HEK293 (cell line): ENCODE measurements around the gene PPP6R1.

Source experiments
- CTCF ChIA-PET: fragments of 350-600 bp; formaldehyde crosslinking; extraction: SDS; loops from one replicate; lab custom pipeline; 2021; ENCODE audit warnings: antibody characterized with exemption; lab: Yijun Ruan, JAX
- POLR2A ChIA-PET: fragments of 300-600 bp; formaldehyde crosslinking; extraction: SDS; loops from one replicate; lab custom pipeline; 2020; ENCODE audit warnings: antibody characterized with exemption, inconsistent platforms; lab: Yijun Ruan, JAX
- H3K27ac ChIP-seq: fragments of 200-500 bp; sonication (Bioruptor generic); 2 replicates; pipeline ENCODE4 v1.5.1; 2014; ENCODE audit warnings: low read depth, low read length, control low read depth, inconsistent platforms; ENCODE audit errors: extremely low read depth
- H3K36me3 ChIP-seq, 2 experiments: fragments of 200-500 bp in 1 of 2; sonication (Bioruptor generic) in 1 of 2; 1 replicate in 1 of 2; 2 replicates in 1 of 2; pipeline ENCODE4 v1.5.1; 2014 to 2017; ENCODE audit warnings: inconsistent platforms in 2 of 2, low read length in 2 of 2; ENCODE audit not compliant: control insufficient read depth in 2 of 2, insufficient read depth in 1 of 2
- H3K4me1 ChIP-seq: fragments of 200-500 bp; sonication (Bioruptor generic); 2 replicates; pipeline ENCODE4 v1.5.1; 2014; ENCODE audit warnings: mild to moderate bottlenecking, low read length, inconsistent platforms; ENCODE audit not compliant: control insufficient read depth, insufficient read depth
- H3K4me3 ChIP-seq: 2 replicates; pipeline ENCODE4 v1.5.1; 2011; ENCODE audit warnings: low read depth, mild to moderate bottlenecking, control low read depth, low read length, moderate library complexity
- H3K9me3 ChIP-seq: fragments of 200-500 bp; sonication (Bioruptor generic); 2 replicates; pipeline ENCODE4 v1.5.1; 2014; ENCODE audit warnings: low read depth, low read length, inconsistent platforms; ENCODE audit not compliant: control insufficient read depth, insufficient read depth
- EGR2 ChIP-seq: fragments of 450-650 bp; formaldehyde crosslinking; IDR thresholded peaks from 2 replicates; pipeline ENCODE4 v1.5.1; 2016; ENCODE audit warnings: low read depth, missing biosample characterization, missing genetic modification characterization
- GLIS1 ChIP-seq: fragments of 450-650 bp; formaldehyde crosslinking; IDR thresholded peaks from 2 replicates; pipeline ENCODE4 v1.5.1; 2016; ENCODE audit warnings: missing biosample characterization, missing genetic modification characterization
- HIC1 ChIP-seq: fragments of 450-650 bp; formaldehyde crosslinking; IDR thresholded peaks from 2 replicates; pipeline ENCODE4 v1.5.1; 2016; ENCODE audit warnings: missing biosample characterization, missing genetic modification characterization
- IKZF3 ChIP-seq: fragments of 450-650 bp; IDR thresholded peaks from 2 replicates; pipeline ENCODE4 v1.5.0; 2018; ENCODE audit warnings: missing biosample characterization, mild to moderate bottlenecking, missing genetic modification characterization, moderate library complexity
- PATZ1 ChIP-seq: fragments of 450-650 bp; formaldehyde crosslinking; IDR thresholded peaks from 2 replicates; pipeline ENCODE4 v1.5.1; 2016; ENCODE audit warnings: missing biosample characterization, missing genetic modification characterization
- SALL2 ChIP-seq: fragments of 450-650 bp; formaldehyde crosslinking; IDR thresholded peaks from 2 replicates; pipeline ENCODE4 v1.5.0; 2017; ENCODE audit warnings: missing biosample characterization, mild to moderate bottlenecking, missing genetic modification characterization, borderline replicate concordance
- SP3 ChIP-seq: fragments of 450-650 bp; formaldehyde crosslinking; IDR thresholded peaks from 2 replicates; pipeline ENCODE4 v1.5.1; 2016; ENCODE audit warnings: missing biosample characterization, missing genetic modification characterization
- TCF7L2 ChIP-seq: IDR thresholded peaks from 2 replicates; pipeline ENCODE4 v1.6.1; 2011; ENCODE audit warnings: low read depth, mild to moderate bottlenecking, inconsistent platforms, low read length, moderate library complexity, borderline replicate concordance
- ZBTB10 ChIP-seq: fragments of 450-650 bp; formaldehyde crosslinking; IDR thresholded peaks from 2 replicates; pipeline ENCODE4 v1.5.1; 2016; ENCODE audit warnings: missing biosample characterization, missing genetic modification characterization
- ZBTB7A ChIP-seq: fragments of 450-650 bp; formaldehyde crosslinking; IDR thresholded peaks from 2 replicates; pipeline ENCODE4 v1.5.1; 2016; ENCODE audit warnings: low read depth, missing biosample characterization, missing genetic modification characterization
- ZFHX2 ChIP-seq: fragments of 450-650 bp; formaldehyde crosslinking; conservative IDR thresholded peaks from 2 replicates; pipeline ENCODE4 v1.5.1; 2016; ENCODE audit warnings: missing biosample characterization, missing genetic modification characterization
- ZNF174 ChIP-seq: fragments of 450-650 bp; formaldehyde crosslinking; IDR thresholded peaks from 2 replicates; pipeline ENCODE4 v1.5.0; 2017; ENCODE audit warnings: missing biosample characterization, mild to moderate bottlenecking, missing genetic modification characterization
- ZNF184 ChIP-seq: fragments of 450-650 bp; IDR thresholded peaks from 2 replicates; pipeline ENCODE4 v1.5.1; 2018; ENCODE audit warnings: missing biosample characterization, mild to moderate bottlenecking, missing genetic modification characterization
- ZNF221 ChIP-seq: fragments of 450-650 bp; formaldehyde crosslinking; IDR thresholded peaks from 2 replicates; pipeline ENCODE4 v1.5.1; 2017; ENCODE audit warnings: missing biosample characterization, missing genetic modification characterization, borderline replicate concordance
- ZNF24 ChIP-seq: fragments of 450-650 bp; formaldehyde crosslinking; IDR thresholded peaks from 2 replicates; pipeline ENCODE4 v1.5.1; 2016; ENCODE audit warnings: missing biosample characterization, missing genetic modification characterization
- ZNF335 ChIP-seq: fragments of 450-650 bp; formaldehyde crosslinking; conservative IDR thresholded peaks from 2 replicates; pipeline ENCODE4 v1.5.1; 2016; ENCODE audit warnings: missing biosample characterization, missing genetic modification characterization
- ZNF366 ChIP-seq: fragments of 450-650 bp; formaldehyde crosslinking; conservative IDR thresholded peaks from 2 replicates; pipeline ENCODE4 v1.5.1; 2016; ENCODE audit warnings: missing biosample characterization, missing genetic modification characterization
- ZNF501 ChIP-seq: fragments of 450-650 bp; formaldehyde crosslinking; IDR thresholded peaks from 2 replicates; pipeline ENCODE4 v1.5.1; 2016; ENCODE audit warnings: missing biosample characterization, missing genetic modification characterization
- ZNF555 ChIP-seq: fragments of 450-650 bp; formaldehyde crosslinking; conservative IDR thresholded peaks from 2 replicates; pipeline ENCODE4 v1.5.1; 2017; ENCODE audit warnings: missing biosample characterization, mild to moderate bottlenecking, missing genetic modification characterization, inconsistent platforms
- ZNF692 ChIP-seq: fragments of 450-650 bp; formaldehyde crosslinking; IDR thresholded peaks from 2 replicates; pipeline ENCODE4 v1.5.1; 2016; ENCODE audit warnings: missing biosample characterization, missing genetic modification characterization
- ZSCAN16 ChIP-seq: fragments of 450-650 bp; formaldehyde crosslinking; IDR thresholded peaks from 2 replicates; pipeline ENCODE4 v1.5.1; 2016; ENCODE audit warnings: missing biosample characterization, missing genetic modification characterization
- TF ChIP-seq, protein P1 (sequence below): fragments of 450-650 bp; IDR thresholded peaks from 2 replicates; pipeline ENCODE4 v1.5.1; 2018; ENCODE audit warnings: missing biosample characterization, mild to moderate bottlenecking, missing genetic modification characterization

Gene PPP6R1

DNA sequence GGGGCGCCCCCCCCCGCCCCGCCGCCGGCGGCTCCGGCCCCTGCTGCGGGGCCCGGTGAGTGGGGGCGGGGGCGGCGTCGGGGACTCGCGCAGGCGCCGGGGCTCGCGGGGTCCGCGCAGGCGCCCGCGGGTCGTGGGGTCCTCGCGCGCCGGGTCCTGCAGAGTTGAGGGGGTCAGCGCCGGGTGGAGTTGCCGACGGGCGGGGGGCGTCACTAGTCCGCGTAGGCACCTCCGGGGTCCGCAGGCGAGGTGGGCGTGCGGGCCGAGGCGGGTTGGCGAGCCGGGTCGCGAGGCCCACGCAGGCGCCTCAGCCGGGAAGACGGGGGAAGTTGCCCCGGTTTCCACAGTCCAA lies 365 bp downstream of the PPP6R1 start (continued):
- TF ChIP-seq, protein P1, sequence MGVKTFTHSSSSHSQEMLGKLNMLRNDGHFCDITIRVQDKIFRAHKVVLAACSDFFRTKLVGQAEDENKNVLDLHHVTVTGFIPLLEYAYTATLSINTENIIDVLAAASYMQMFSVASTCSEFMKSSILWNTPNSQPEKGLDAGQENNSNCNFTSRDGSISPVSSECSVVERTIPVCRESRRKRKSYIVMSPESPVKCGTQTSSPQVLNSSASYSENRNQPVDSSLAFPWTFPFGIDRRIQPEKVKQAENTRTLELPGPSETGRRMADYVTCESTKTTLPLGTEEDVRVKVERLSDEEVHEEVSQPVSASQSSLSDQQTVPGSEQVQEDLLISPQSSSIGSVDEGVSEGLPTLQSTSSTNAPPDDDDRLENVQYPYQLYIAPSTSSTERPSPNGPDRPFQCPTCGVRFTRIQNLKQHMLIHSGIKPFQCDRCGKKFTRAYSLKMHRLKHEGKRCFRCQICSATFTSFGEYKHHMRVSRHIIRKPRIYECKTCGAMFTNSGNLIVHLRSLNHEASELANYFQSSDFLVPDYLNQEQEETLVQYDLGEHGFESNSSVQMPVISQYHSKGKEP (tag by site-specific recombination): no peak
- TF ChIP-seq ZBTB7A (tag by site-specific recombination) (peak; percentile 35; the same call in 1 of the 2 replicates), ZSCAN16 (0 out of 2 replicates have a peak, but pooled peaks have one; percentile 64), ZNF174 (tag by site-specific recombination) (no peak), TCF7L2 (no peak), SALL2 (tag by site-specific recombination) (no peak), ZNF221 (tag by site-specific recombination) (no peak), ZNF184 (tag by site-specific recombination) (no peak), ZNF555 (tag by site-specific recombination) (no peak)
- TF ChIP-seq, all 188 proteins: peak for 8

DNA sequence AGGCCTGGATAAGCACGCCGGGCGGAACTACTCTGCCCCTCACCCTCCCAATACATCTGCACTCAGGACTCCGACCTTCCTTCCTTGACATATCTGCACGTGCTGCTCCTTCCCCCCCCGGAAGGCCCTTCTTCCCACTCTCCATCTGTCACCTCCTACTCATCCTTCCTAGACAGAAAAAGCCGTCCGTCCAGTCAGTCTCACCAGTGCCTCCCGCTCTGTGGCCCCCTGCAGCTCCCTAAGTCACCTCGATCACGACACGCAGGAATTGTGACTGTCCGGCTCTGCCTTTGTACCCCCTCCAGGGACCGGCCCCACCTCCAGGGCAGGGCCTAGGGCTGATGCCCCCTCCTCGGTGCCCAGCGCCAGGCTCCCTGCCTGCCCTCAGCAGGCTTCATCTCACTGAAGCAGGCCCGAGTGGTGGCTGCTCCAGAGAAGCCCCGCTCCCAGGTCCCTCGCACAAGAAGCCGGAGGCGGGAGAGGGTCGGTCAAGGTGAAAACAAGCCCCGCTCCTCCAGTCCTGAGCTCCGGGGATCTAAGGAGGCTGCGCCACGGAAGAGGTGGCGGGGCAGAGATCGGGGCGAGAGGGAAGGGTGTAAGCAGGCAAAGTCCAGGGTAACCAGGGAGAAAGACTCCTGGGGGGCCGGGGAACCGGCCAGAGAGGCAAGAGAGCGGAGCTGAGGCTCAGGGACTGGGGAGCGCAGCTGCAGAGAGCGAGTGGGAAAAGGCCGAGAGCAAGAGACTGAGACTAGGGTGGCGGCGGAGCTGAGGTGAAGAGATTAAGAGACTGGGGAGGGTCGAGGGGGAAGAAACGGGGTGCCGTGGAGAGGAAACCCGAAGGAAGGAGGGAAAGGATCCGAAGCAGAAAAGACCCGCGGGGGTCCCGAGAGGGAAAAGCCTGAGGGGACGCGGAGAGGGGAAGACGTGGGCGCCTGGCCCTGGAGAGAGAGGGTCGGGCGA lies 1.1 kb downstream of the PPP6R1 start:
- no peaks in the 10 kb centered on the region for H3K9me3 ChIP-seq
- H3K4me1 ChIP-seq: peaks cover 28% of the 10 kb centered on the region
- H3K4me3 ChIP-seq: peak overlapping the region; percentile 96
- peak overlapping the region; percentile 94 for H3K27ac ChIP-seq
- CTCF ChIA-PET: interaction anchor here (0.6 to 0.7 kb wide), 3 partner anchors 44 to 91 kb away, joined by 3 to 5 read pairs (median 3); partner anchors contain the start of gene DNAAF3
- H3K36me3 ChIP-seq: peaks cover 0 to 31% of the 10 kb centered on the region in 2 experiments; a peak in 2 of 3 replicates
- POLR2A ChIA-PET: interaction anchor here (0.6 to 2.9 kb wide), 4 partner anchors 81 to 116 kb away, joined by 3 to 15 read pairs (median 4); partner anchors contain the start of gene KMT5C
- TF ChIP-seq ZNF501 (tag by site-specific recombination): 0 out of 2 replicates have a peak, but pooled peaks have one; percentile 15
- peak; percentile 93 for TF ChIP-seq ZFHX2 (tag by site-specific recombination)
- TF ChIP-seq ZNF335: peak; percentile 51
- TF ChIP-seq EGR2 (tag by site-specific recombination): peak; percentile 85
- 0 out of 2 replicates have a peak, but pooled peaks have one; percentile 10 for TF ChIP-seq ZNF366 (tag by site-specific recombination)
- TF ChIP-seq TCF7L2: no peak
- peak; percentile 91 for TF ChIP-seq GLIS1 (tag by site-specific recombination)
- TF ChIP-seq PATZ1 (tag by site-specific recombination): peak; percentile 40
- 0 out of 2 replicates have a peak, but pooled peaks have one; percentile 17 for TF ChIP-seq ZNF692 (tag by site-specific recombination)
- TF ChIP-seq ZBTB10 (tag by site-specific recombination): peak; percentile 41; the same call in 1 of the 2 replicates
- no peak for TF ChIP-seq ZNF24 (tag by site-specific recombination)
- TF ChIP-seq SP3 (tag by site-specific recombination): 0 out of 2 replicates have a peak, but pooled peaks have one; percentile 11
- peak; percentile 68 for TF ChIP-seq HIC1 (tag by site-specific recombination)
- TF ChIP-seq IKZF3: no peak
